HUDEP-2 (cell line): ENCODE results near the gene HKDC1.

Experiments used
- DNase-seq, 76 experiments: peaks; one replicate each; lab custom pipeline; 2025; ENCODE audit not compliant: unreplicated experiment in 76 of 76; lab: John Stamatoyannopoulos, UW

Gene HKDC1

GRCh38 chr10:69216577-69217118, 3.5 kb upstream of the HKDC1 start:
- DNase-seq, result no peak

GRCh38 chr10:69217119-69217754, 2.9 kb upstream of the HKDC1 start:
- no peak for DNase-seq

GRCh38 chr10:69218831-69219230, 1.3 kb upstream of the HKDC1 start:
- no peak for DNase-seq

- DNase-seq, result no peak
Measured at GRCh38 chr10:69220507-69220906, 375 bp downstream of the HKDC1 start.

- DNase-seq, result peak in 58 of 76 experiments; percentile 7 to 72 (median 32)
Measured at GRCh38 chr10:69222157-69223027, 2.3 kb downstream of the HKDC1 start.

- no peak for DNase-seq
Measured at GRCh38 chr10:69223028-69223342, 2.9 kb downstream of the HKDC1 start.

- no peak for DNase-seq
Measured at GRCh38 chr10:69224862-69225657, 4.9 kb downstream of the HKDC1 start.

- DNase-seq, result no peak
Measured at GRCh38 chr10:69225681-69226080, 5.5 kb downstream of the HKDC1 start.

GRCh38 chr10:69226919-69227450, 6.9 kb downstream of the HKDC1 start:
- DNase-seq, result no peak

- no peak for DNase-seq
Measured at GRCh38 chr10:69228151-69228550, 8.0 kb downstream of the HKDC1 start.

- DNase-seq, result no peak
Measured at GRCh38 chr10:69229616-69229916, 9.4 kb downstream of the HKDC1 start.

- DNase-seq, result no peak
Measured at GRCh38 chr10:69230128-69230527, 10.0 kb downstream of the HKDC1 start.

- no peak for DNase-seq
Measured at GRCh38 chr10:69232252-69232651, 12.1 kb downstream of the HKDC1 start.

- DNase-seq, result no peak
Measured at GRCh38 chr10:69232736-69233480, 12.8 kb downstream of the HKDC1 start.

- DNase-seq, result no peak
Measured at GRCh38 chr10:69234447-69234846, 14.3 kb downstream of the HKDC1 start.

GRCh38 chr10:69237528-69238159, 17.5 kb downstream of the HKDC1 start:
- DNase-seq, result peak in 71 of 76 experiments; percentile 4 to 90 (median 73)

- DNase-seq, result no peak
Measured at GRCh38 chr10:69239136-69239535, 19.0 kb downstream of the HKDC1 start.

- no peak for DNase-seq
Measured at GRCh38 chr10:69239816-69240434, 19.8 kb downstream of the HKDC1 start.

- DNase-seq, result peak in 1 of 76 experiments; percentile 9
Measured at GRCh38 chr10:69240455-69240854, 20.3 kb downstream of the HKDC1 start.
